WTC11 (cell line): Measurements from ENCODE around the gene C11orf97. TPM values are rescaled to one million over a fixed set of nuclear protein-coding genes. Genes with fewer than 3 reads are reported as not detected.

Source experiments
- ATAC-seq: fragments of 200-7000 bp; cut with Tn5 transposase; 2 replicates; pipeline ENCODE4 v1.10.0; 2021; ENCODE audit warnings: mild to moderate bottlenecking, moderate library complexity
- CTCF ChIA-PET: fragments of 300-600 bp; sonication (Branson Sonifier 250); formaldehyde crosslinking; loops from one replicate; lab custom pipeline; 2021; ENCODE audit warnings: antibody characterized with exemption; lab: Charles Lee
- POLR2A ChIA-PET: fragments of 350-600 bp; sonication (Branson Sonifier 250); formaldehyde crosslinking; loops from one replicate; lab custom pipeline; 2021; ENCODE audit warnings: antibody characterized with exemption; lab: Charles Lee
- DNase-seq: peaks from one replicate; pipeline ENCODE4 v3.0.0; 2021; ENCODE audit warnings: low spot score
- H3K27ac Mint-ChIP-seq: 2 replicates; pipeline ENCODE4 v1.8.0; 2021; ENCODE audit warnings: mixed read lengths
- H3K27me3 Mint-ChIP-seq: 2 replicates; pipeline ENCODE4 v1.8.0; 2021; ENCODE audit warnings: low read depth, mild to moderate bottlenecking, moderate library complexity, mixed read lengths
- H3K36me3 Mint-ChIP-seq: 2 replicates; pipeline ENCODE4 v1.8.0; 2021; ENCODE audit warnings: mixed read lengths
- H3K4me1 Mint-ChIP-seq: 2 replicates; pipeline ENCODE4 v1.8.0; 2022; ENCODE audit warnings: mixed read lengths
- H3K4me3 Mint-ChIP-seq: 2 replicates; pipeline ENCODE4 v1.8.0; 2021; ENCODE audit warnings: mild to moderate bottlenecking, moderate library complexity, mixed read lengths
- H3K9me3 Mint-ChIP-seq: 2 replicates; pipeline ENCODE4 v1.8.0; 2021; ENCODE audit warnings: mixed read lengths
- AR ChIP-seq: fragments of 250-450 bp; sonication (Bioruptor Pico); IDR thresholded peaks from 2 replicates; pipeline ENCODE4 v1.9.0; 2021; ENCODE audit warnings: mild to moderate bottlenecking
- ATF1 ChIP-seq: sonication (generic); formaldehyde crosslinking; IDR thresholded peaks from 2 replicates; pipeline ENCODE4 v1.8.1; 2023; ENCODE audit warnings: mild to moderate bottlenecking, moderate library complexity, missing genetic modification reagents
- ESRRA ChIP-seq: sonication (generic); formaldehyde crosslinking; IDR thresholded peaks from 2 replicates; pipeline ENCODE4 v1.8.1; 2022; ENCODE audit warnings: mild to moderate bottlenecking, missing genetic modification reagents, borderline replicate concordance
- FOXP1 ChIP-seq: sonication (generic); formaldehyde crosslinking; IDR thresholded peaks from 2 replicates; pipeline ENCODE4 v1.8.0; 2022; ENCODE audit warnings: missing genetic modification reagents, mild to moderate bottlenecking, moderate library complexity, borderline replicate concordance
- FOXP4 ChIP-seq: sonication (generic); formaldehyde crosslinking; IDR thresholded peaks from 2 replicates; pipeline ENCODE4 v1.8.0; 2022; ENCODE audit warnings: mild to moderate bottlenecking, missing genetic modification reagents
- GRHL2 ChIP-seq: fragments of 250-450 bp; sonication (Bioruptor Pico); IDR thresholded peaks from 2 replicates; pipeline ENCODE4 v1.8.0; 2022; ENCODE audit warnings: mild to moderate bottlenecking, moderate library complexity; ENCODE audit not compliant: insufficient replicate concordance, severe bottlenecking
- JAZF1 ChIP-seq: fragments of 250-450 bp; sonication (Bioruptor Pico); IDR thresholded peaks from 2 replicates; pipeline ENCODE4 v1.9.0; 2021; ENCODE audit warnings: moderate library complexity, mild to moderate bottlenecking, inconsistent platforms
- MYBL2 ChIP-seq: sonication (generic); formaldehyde crosslinking; IDR thresholded peaks from 2 replicates; pipeline ENCODE4 v1.8.1; 2023; ENCODE audit warnings: mild to moderate bottlenecking, moderate library complexity, missing genetic modification reagents
- NFYB ChIP-seq: sonication (generic); formaldehyde crosslinking; conservative IDR thresholded peaks from 2 replicates; pipeline ENCODE4 v1.8.0; 2022; ENCODE audit warnings: low read depth, missing genetic modification reagents
- RORB ChIP-seq: fragments of 250-450 bp; sonication (Bioruptor Pico); IDR thresholded peaks from 2 replicates; pipeline ENCODE4 v1.9.0; 2021; ENCODE audit warnings: mild to moderate bottlenecking
- SMAD4 ChIP-seq: sonication (generic); formaldehyde crosslinking; IDR thresholded peaks from 2 replicates; pipeline ENCODE4 v1.8.0; 2022; ENCODE audit warnings: mild to moderate bottlenecking, missing genetic modification reagents
- ZNF317 ChIP-seq: sonication (generic); formaldehyde crosslinking; IDR thresholded peaks from 2 replicates; pipeline ENCODE4 v1.8.1; 2023; ENCODE audit warnings: low read depth, mild to moderate bottlenecking, moderate library complexity, missing genetic modification reagents, borderline replicate concordance
- ZNF416 ChIP-seq: fragments of 250-450 bp; sonication (Bioruptor Pico); IDR thresholded peaks from 2 replicates; pipeline ENCODE4 v1.9.0; 2021; ENCODE audit warnings: mild to moderate bottlenecking, inconsistent platforms
- total RNA-seq: library from RNA; stranded (reverse); gene quantifications from 3 replicates; pipeline ENCODE4 v1.2.3, GENCODE V29; 2021
- TF ChIP-seq, protein P1 (sequence below): sonication (generic); formaldehyde crosslinking; IDR thresholded peaks from 2 replicates; pipeline ENCODE4 v1.8.1; 2023; ENCODE audit warnings: mild to moderate bottlenecking, missing genetic modification reagents
- TF ChIP-seq, protein P2 (sequence below): fragments of 200-600 bp; IDR thresholded peaks from 2 replicates; pipeline ENCODE4 v1.8.0; 2022; ENCODE audit warnings: antibody characterized with exemption
- TF ChIP-seq, protein P3 (sequence below): sonication (generic); formaldehyde crosslinking; IDR thresholded peaks from 2 replicates; pipeline ENCODE4 v1.8.1; 2023; ENCODE audit warnings: mild to moderate bottlenecking, moderate library complexity, missing genetic modification reagents
- TF ChIP-seq, protein P4 (sequence below): sonication (generic); formaldehyde crosslinking; IDR thresholded peaks from 2 replicates; pipeline ENCODE4 v1.8.1; 2023; ENCODE audit warnings: mild to moderate bottlenecking, missing genetic modification reagents, moderate library complexity
- TF ChIP-seq, protein P5 (sequence below): fragments of 250-450 bp; sonication (Bioruptor Pico); conservative IDR thresholded peaks from 2 replicates; pipeline ENCODE4 v1.9.0; 2021; ENCODE audit warnings: mild to moderate bottlenecking

Gene C11orf97
- total RNA-seq, 1 experiment from 2014 or later: not detected

DNA sequence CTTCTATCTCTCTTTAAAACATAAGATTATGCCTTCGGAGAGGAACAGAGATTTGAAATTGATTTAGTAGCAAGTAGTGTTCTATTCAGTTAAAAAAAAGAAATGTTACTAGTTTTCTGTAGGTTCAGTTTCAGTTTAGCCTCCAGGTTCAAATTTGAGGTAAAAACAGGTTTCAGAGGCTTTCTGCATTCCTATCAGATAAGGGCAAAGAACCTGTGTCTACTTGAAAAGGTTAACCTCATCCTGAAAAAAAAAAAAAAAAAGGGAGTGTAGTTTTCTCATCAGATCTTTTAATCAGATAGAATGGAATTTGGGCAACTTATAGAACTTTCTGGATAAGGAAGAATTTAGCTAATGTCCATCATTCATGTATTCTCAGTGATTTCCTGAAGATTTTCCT is 12.1 kb downstream of the C11orf97 start (continued):
- no peak for TF ChIP-seq AR
- TF ChIP-seq, all 79 proteins: peak for 0

DNA sequence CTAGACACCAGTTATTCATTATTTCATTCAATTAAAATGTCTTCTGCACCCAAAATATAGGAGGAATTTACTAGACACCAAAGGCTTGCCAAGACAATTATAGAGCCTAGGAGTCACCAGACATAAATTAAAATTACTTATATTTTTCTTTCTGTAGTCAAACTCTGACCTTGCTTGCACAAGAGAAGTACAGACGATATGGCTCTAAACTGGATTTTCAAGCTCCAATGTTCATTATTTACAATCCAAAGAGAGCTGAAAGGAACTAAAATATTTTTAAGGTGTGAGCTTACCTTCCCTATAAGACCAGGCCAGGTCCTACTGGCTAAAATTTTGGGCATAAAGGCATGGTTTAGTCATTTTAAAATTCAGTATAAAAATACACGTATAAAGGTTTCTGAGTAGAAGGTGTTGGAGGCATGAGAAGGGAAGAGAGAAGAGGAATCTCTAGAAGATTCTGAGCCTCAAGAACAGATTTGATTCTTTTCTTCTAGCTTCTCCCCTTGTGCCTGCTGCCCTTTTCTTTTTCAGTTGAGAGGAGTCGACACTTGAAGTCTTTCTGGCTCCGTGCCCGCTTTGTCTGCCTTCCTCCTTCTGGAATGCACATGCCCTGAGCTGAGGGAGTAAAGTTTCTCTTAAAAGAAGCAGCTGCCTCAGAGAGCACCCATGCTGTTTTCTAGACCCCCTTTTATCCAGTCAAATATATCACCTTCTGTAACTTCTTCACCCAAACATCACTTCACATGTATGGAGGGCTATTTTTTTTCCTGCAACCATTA is 13.5 kb downstream of the C11orf97 start:
- TF ChIP-seq FOXP4 (CRISPR knock-in tag): no peak
- TF ChIP-seq, protein P1, sequence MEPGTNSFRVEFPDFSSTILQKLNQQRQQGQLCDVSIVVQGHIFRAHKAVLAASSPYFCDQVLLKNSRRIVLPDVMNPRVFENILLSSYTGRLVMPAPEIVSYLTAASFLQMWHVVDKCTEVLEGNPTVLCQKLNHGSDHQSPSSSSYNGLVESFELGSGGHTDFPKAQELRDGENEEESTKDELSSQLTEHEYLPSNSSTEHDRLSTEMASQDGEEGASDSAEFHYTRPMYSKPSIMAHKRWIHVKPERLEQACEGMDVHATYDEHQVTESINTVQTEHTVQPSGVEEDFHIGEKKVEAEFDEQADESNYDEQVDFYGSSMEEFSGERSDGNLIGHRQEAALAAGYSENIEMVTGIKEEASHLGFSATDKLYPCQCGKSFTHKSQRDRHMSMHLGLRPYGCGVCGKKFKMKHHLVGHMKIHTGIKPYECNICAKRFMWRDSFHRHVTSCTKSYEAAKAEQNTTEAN (CRISPR knock-in tag): no peak
- TF ChIP-seq, protein P2, sequence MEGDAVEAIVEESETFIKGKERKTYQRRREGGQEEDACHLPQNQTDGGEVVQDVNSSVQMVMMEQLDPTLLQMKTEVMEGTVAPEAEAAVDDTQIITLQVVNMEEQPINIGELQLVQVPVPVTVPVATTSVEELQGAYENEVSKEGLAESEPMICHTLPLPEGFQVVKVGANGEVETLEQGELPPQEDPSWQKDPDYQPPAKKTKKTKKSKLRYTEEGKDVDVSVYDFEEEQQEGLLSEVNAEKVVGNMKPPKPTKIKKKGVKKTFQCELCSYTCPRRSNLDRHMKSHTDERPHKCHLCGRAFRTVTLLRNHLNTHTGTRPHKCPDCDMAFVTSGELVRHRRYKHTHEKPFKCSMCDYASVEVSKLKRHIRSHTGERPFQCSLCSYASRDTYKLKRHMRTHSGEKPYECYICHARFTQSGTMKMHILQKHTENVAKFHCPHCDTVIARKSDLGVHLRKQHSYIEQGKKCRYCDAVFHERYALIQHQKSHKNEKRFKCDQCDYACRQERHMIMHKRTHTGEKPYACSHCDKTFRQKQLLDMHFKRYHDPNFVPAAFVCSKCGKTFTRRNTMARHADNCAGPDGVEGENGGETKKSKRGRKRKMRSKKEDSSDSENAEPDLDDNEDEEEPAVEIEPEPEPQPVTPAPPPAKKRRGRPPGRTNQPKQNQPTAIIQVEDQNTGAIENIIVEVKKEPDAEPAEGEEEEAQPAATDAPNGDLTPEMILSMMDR: no peak
- no peak for TF ChIP-seq MYBL2 (CRISPR knock-in tag)
- TF ChIP-seq ATF1 (CRISPR knock-in tag): no peak
- TF ChIP-seq, protein P3, sequence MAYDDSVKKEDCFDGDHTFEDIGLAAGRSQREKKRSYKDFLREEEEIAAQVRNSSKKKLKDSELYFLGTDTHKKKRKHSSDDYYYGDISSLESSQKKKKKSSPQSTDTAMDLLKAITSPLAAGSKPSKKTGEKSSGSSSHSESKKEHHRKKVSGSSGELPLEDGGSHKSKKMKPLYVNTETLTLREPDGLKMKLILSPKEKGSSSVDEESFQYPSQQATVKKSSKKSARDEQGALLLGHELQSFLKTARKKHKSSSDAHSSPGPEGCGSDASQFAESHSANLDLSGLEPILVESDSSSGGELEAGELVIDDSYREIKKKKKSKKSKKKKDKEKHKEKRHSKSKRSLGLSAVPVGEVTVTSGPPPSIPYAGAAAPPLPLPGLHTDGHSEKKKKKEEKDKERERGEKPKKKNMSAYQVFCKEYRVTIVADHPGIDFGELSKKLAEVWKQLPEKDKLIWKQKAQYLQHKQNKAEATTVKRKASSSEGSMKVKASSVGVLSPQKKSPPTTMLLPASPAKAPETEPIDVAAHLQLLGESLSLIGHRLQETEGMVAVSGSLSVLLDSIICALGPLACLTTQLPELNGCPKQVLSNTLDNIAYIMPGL: no peak
- ChIA-PET POLR2A (no interaction called here), CTCF (no interaction called here)
- Mint-ChIP-seq H3K4me1 (no peaks in the 10 kb centered on the region), H3K4me3 (no peak overlapping the region), H3K36me3 (no peaks in the 10 kb centered on the region), H3K27me3 (peaks cover 21% of the 10 kb centered on the region), H3K9me3 (no peaks in the 10 kb centered on the region), H3K27ac (no peak overlapping the region)
- ATAC-seq (no peak), DNase-seq (no peak)

- Mint-ChIP-seq H3K27me3 (peaks cover 21% of the 10 kb centered on the region), H3K9me3 (no peaks in the 10 kb centered on the region), H3K4me3 (no peak overlapping the region), H3K36me3 (no peaks in the 10 kb centered on the region), H3K4me1 (no peaks in the 10 kb centered on the region), H3K27ac (no peak overlapping the region)
- no peak for ATAC-seq
- ChIA-PET POLR2A (no interaction called here), CTCF (no interaction called here)
- DNase-seq: no peak
- TF ChIP-seq JAZF1 (CRISPR knock-in tag) (no peak), SMAD4 (no peak), ZNF317 (CRISPR knock-in tag) (no peak), FOXP1 (CRISPR knock-in tag) (no peak), ESRRA (no peak), GRHL2 (CRISPR knock-in tag) (no peak), NFYB (no peak), ZNF416 (CRISPR knock-in tag) (no peak), ATF1 (CRISPR knock-in tag) (no peak), RORB (CRISPR knock-in tag) (no peak)
- TF ChIP-seq, protein P4, sequence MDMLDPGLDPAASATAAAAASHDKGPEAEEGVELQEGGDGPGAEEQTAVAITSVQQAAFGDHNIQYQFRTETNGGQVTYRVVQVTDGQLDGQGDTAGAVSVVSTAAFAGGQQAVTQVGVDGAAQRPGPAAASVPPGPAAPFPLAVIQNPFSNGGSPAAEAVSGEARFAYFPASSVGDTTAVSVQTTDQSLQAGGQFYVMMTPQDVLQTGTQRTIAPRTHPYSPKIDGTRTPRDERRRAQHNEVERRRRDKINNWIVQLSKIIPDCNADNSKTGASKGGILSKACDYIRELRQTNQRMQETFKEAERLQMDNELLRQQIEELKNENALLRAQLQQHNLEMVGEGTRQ (CRISPR knock-in tag): no peak
- TF ChIP-seq, protein P5, sequence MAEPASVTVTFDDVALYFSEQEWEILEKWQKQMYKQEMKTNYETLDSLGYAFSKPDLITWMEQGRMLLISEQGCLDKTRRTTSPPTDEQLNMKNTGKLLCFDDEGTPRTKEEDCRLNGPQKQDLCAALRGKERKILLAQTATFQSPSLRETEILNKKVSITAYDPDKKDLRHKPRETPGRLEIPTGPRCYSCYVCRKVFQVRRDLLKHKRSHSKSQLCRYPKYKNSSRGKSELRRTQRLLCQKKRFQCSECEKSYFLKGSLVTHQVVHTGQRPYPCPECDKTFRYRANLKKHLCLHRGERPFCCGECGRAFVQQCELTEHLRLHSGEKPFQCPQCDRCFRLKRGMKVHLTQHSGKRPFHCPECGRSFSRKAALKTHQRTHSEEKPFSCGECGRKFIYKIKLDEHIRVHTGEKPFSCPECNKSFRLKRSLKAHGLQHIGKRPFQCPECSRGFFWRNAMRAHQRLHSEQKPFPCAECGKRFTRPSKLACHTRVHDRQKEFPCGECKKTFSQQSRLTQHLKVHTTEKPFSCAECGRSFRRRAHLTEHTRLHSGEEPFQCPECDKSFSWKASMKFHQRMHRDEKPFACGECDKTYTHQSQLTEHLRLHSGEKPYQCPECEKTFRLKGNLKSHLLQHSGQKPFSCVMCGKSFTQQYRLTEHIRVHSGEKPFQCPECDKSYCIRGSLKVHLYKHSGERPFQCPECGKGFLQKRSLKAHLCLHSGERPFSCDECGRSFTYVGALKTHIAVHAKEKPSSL: no peak
Observed at GRCh38 chr11:94526645-94527438, 14.6 kb downstream of the C11orf97 start.
